ENCODE results near the gene TYMP. TPM values are rescaled to one million over a fixed set of nuclear protein-coding genes. Genes with fewer than 3 reads are reported as not detected.

TYMP gene
- total RNA-seq, 3 donors from 2014 or later (not counting 1 experiment from before 2014, with no cell fraction given): 17.7 to 44.6 (median 32.4) TPM

- no peak for TF ChIP-seq CTCF (IDR thresholded peaks at IDR 0.05)
- Histone ChIP-seq H3K36me3 (ENCODE audit: control insufficient read depth, insufficient read depth, low read length) (peaks cover 26% of the 10 kb centered on the region), H3K27me3 (ENCODE audit: control insufficient read depth, insufficient read depth, low read length) (no peaks in the 10 kb centered on the region), H3K27ac (ENCODE audit: low read length) (no peak overlapping the region), H3K4me3 (ENCODE audit: low read length) (no peak overlapping the region), H3K9me3 (ENCODE audit: control insufficient read depth, insufficient read depth, low read length) (no peaks in the 10 kb centered on the region), H3K4me1 (ENCODE audit: control insufficient read depth, insufficient read depth, low read length) (peaks cover 24% of the 10 kb centered on the region)
- peak overlapping the region in 1 of 2 donors; percentile 11 for H3K27ac Mint-ChIP-seq
- ATAC-seq (no peak), DNase-seq (no peak)
- no peak overlapping the region for H3K4me3 Mint-ChIP-seq
- H3K36me3 Mint-ChIP-seq: no peaks in the 10 kb centered on the region
- H3K4me1 Mint-ChIP-seq: peaks cover 0 to 8% of the 10 kb centered on the region in 2 donors
- intact Hi-C loops (cut with micrococcal nuclease): no loop called here
- 96% methylated on average over 6 of the region's 6 CpGs for WGBS (ENCODE audit: insufficient coverage)
- H3K27me3 Mint-ChIP-seq (ENCODE audit: low read depth in 2 of 2): peaks cover 0 to 4% of the 10 kb centered on the region in 2 donors
- no peaks in the 10 kb centered on the region for H3K9me3 Mint-ChIP-seq
These were observed 27.7 kb downstream of the TYMP start for GRCh38 chr22:50502096-50502495.

GRCh38 chr22:50500452-50500851 lies 29.4 kb downstream of the TYMP start:
- TF ChIP-seq CTCF (IDR thresholded peaks at IDR 0.05): no peak
- no peak for DNase-seq
- Histone ChIP-seq H3K27ac (ENCODE audit: low read length) (no peak overlapping the region), H3K36me3 (ENCODE audit: control insufficient read depth, insufficient read depth, low read length) (peaks cover 18% of the 10 kb centered on the region), H3K27me3 (ENCODE audit: control insufficient read depth, insufficient read depth, low read length) (no peaks in the 10 kb centered on the region), H3K4me1 (ENCODE audit: control insufficient read depth, insufficient read depth, low read length) (peaks cover 9% of the 10 kb centered on the region), H3K4me3 (ENCODE audit: low read length) (no peak overlapping the region), H3K9me3 (ENCODE audit: control insufficient read depth, insufficient read depth, low read length) (no peaks in the 10 kb centered on the region)
- H3K9me3 Mint-ChIP-seq: no peaks in the 10 kb centered on the region
- intact Hi-C loops (cut with micrococcal nuclease): no loop called here
- H3K27me3 Mint-ChIP-seq (ENCODE audit: low read depth in 2 of 2): peaks cover 0 to 7% of the 10 kb centered on the region in 2 donors
- no peak overlapping the region for H3K4me3 Mint-ChIP-seq
- WGBS (ENCODE audit: insufficient coverage): 96% methylated on average over 12 of the region's 12 CpGs
- H3K27ac Mint-ChIP-seq: no peak overlapping the region
- no peaks in the 10 kb centered on the region for H3K4me1 Mint-ChIP-seq
- no peak for ATAC-seq
- H3K36me3 Mint-ChIP-seq: no peaks in the 10 kb centered on the region

GRCh38 chr22:50498322-50498890 lies 31.4 kb downstream of the TYMP start:
- Mint-ChIP-seq H3K4me3 (no peak overlapping the region), H3K27ac (no peak overlapping the region)
- peak; percentile 80 to 96 (median 95) for ATAC-seq

More at GRCh38 chr22:50498322-50498890, 31.4 kb downstream of the TYMP start:
- Mint-ChIP-seq H3K9me3 (no peaks in the 10 kb centered on the region), H3K4me1 (no peaks in the 10 kb centered on the region), H3K36me3 (no peaks in the 10 kb centered on the region), H3K27me3 (ENCODE audit: low read depth in 2 of 2) (peaks cover 0 to 7% of the 10 kb centered on the region in 2 donors)
- intact Hi-C loops (cut with micrococcal nuclease): loop anchor here (5.0 to 10.0 kb wide), 2 partner anchors 224 to 246 kb away; partner anchors contain the start of genes HDAC10 and MAPK11
- no peaks in the 10 kb centered on the region for H3K9me3 ChIP-seq (ENCODE audit: control insufficient read depth, insufficient read depth, low read length)
- no peaks in the 10 kb centered on the region for H3K27me3 ChIP-seq (ENCODE audit: control insufficient read depth, insufficient read depth, low read length)
- no peak overlapping the region for H3K4me3 ChIP-seq (ENCODE audit: low read length)
- DNase-seq: peak; percentile 50 to 87
- no peak overlapping the region for H3K27ac ChIP-seq (ENCODE audit: low read length)
- peaks cover 7% of the 10 kb centered on the region for H3K36me3 ChIP-seq (ENCODE audit: control insufficient read depth, insufficient read depth, low read length)
- TF ChIP-seq CTCF (IDR thresholded peaks at IDR 0.05): peak; percentile 64
- peaks cover 6% of the 10 kb centered on the region for H3K4me1 ChIP-seq (ENCODE audit: control insufficient read depth, insufficient read depth, low read length)
- 44% methylated on average over 13 of the region's 13 CpGs for WGBS (ENCODE audit: insufficient coverage)

Data from natural killer cell (primary cell).